Mammary epithelial cell (primary cell): ENCODE results near the gene TBXAS1.

Experiments
- EZH2 ChIP-seq: IDR thresholded peaks from 2 replicates; pipeline ENCODE4 v1.6.1; 2012; ENCODE audit warnings: low read length, inconsistent platforms, borderline replicate concordance
- TF ChIP-seq, protein P1 (sequence below), 2 donors: IDR thresholded peaks in 1 of 2; conservative IDR thresholded peaks in 1 of 2; 2 replicates each; pipeline ENCODE4 v1.5.1; 2011 to 2012; ENCODE audit warnings: inconsistent platforms in 2 of 2, low read length in 2 of 2, mild to moderate bottlenecking in 2 of 2, control low read depth in 1 of 2, low read depth in 1 of 2; ENCODE audit not compliant: insufficient read depth in 1 of 2; ENCODE audit errors: extremely low read depth in 1 of 2

DNA sequence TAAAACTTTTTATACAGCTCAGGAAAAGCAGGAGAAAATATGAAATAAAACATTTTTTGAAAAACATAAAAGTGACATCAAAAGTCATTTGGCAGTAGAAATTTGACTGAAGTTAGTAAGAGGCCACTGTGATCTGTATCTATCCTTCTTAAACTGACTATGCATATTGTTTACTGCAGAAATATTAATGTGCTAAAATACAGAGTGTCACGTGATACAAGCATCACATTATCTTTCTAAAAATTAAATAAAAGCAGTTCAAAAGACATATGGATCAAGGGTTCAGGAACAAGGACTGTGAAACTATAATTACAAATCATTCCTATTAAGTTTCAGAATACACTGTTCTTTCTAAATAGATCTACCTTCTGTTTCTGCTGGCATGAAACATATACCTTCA is 200.0 kb downstream of the TBXAS1 start:
- TF ChIP-seq, protein P1, sequence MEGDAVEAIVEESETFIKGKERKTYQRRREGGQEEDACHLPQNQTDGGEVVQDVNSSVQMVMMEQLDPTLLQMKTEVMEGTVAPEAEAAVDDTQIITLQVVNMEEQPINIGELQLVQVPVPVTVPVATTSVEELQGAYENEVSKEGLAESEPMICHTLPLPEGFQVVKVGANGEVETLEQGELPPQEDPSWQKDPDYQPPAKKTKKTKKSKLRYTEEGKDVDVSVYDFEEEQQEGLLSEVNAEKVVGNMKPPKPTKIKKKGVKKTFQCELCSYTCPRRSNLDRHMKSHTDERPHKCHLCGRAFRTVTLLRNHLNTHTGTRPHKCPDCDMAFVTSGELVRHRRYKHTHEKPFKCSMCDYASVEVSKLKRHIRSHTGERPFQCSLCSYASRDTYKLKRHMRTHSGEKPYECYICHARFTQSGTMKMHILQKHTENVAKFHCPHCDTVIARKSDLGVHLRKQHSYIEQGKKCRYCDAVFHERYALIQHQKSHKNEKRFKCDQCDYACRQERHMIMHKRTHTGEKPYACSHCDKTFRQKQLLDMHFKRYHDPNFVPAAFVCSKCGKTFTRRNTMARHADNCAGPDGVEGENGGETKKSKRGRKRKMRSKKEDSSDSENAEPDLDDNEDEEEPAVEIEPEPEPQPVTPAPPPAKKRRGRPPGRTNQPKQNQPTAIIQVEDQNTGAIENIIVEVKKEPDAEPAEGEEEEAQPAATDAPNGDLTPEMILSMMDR (conservative IDR thresholded peaks at IDR 0.05 in 1 of 2, IDR thresholded peaks at IDR 0.05 in 1 of 2; ENCODE audit: extremely low read depth in 1 of 2, insufficient read depth in 1 of 2, low read depth in 1 of 2, low read length in 2 of 2): no peak
- no peak for TF ChIP-seq EZH2
